ENCODE measurements around the gene SPATA13. TPM values are rescaled to one million over a fixed set of nuclear protein-coding genes. Genes with fewer than 3 reads are reported as not detected.
"Not testable (repeated sequence)": the region's sequence is repeated elsewhere in the genome, so short reads cannot be mapped to it uniquely, and the experiment has no call there.

SPATA13 gene
- total RNA-seq, 2 experiments from 2014 or later, result 68.4 to 72.6 TPM

GRCh38 chr13:24214528-24214927, 54.0 kb downstream of the SPATA13 start:
- POLR2A ChIA-PET, result no interaction called here
- DNase-seq, result no peak
- CTCF ChIA-PET, result interaction anchor here (1.2 to 2.6 kb wide), 2 partner anchors 161 to 194 kb away, joined by 3 to 6 read pairs; no protein-coding TSS in a partner anchor
- Mint-ChIP-seq H3K9me3 (no peaks in the 10 kb centered on the region), H3K27ac (no peak overlapping the region), H3K4me1 (peaks cover 31% of the 10 kb centered on the region), H3K4me3 (no peak overlapping the region), H3K36me3 (ENCODE audit: low read depth) (peaks cover 5% of the 10 kb centered on the region), H3K27me3 (no peaks in the 10 kb centered on the region)

- no peak overlapping the region for H3K4me3 Mint-ChIP-seq
- ChIA-PET CTCF (interaction anchor here (1.4 to 2.6 kb wide), 2 partner anchors 148 to 194 kb away, joined by 3 to 6 read pairs; no protein-coding TSS in a partner anchor), POLR2A (no interaction called here)
- DNase-seq, result no peak
- no peaks in the 10 kb centered on the region for H3K9me3 Mint-ChIP-seq
- no peak overlapping the region for H3K27ac Mint-ChIP-seq
- H3K36me3 Mint-ChIP-seq (ENCODE audit: low read depth), result peaks cover 5% of the 10 kb centered on the region
- peaks cover 34% of the 10 kb centered on the region for H3K4me1 Mint-ChIP-seq
- H3K27me3 Mint-ChIP-seq, result no peaks in the 10 kb centered on the region
Measured at GRCh38 chr13:24215126-24215525, 54.6 kb downstream of the SPATA13 start.

- POLR2A ChIA-PET, result no interaction called here
- CTCF ChIA-PET, result interaction anchor here (1.4 to 2.6 kb wide), 2 partner anchors 148 to 195 kb away, joined by 3 to 6 read pairs; no protein-coding TSS in a partner anchor
- Mint-ChIP-seq H3K4me1 (peaks cover 34% of the 10 kb centered on the region), H3K36me3 (ENCODE audit: low read depth) (peaks cover 5% of the 10 kb centered on the region), H3K4me3 (no peak overlapping the region), H3K27me3 (no peaks in the 10 kb centered on the region), H3K9me3 (no peaks in the 10 kb centered on the region), H3K27ac (no peak overlapping the region)
- no peak for DNase-seq
Measured at GRCh38 chr13:24215732-24216131, 55.2 kb downstream of the SPATA13 start.

GRCh38 chr13:24216176-24216575, 55.7 kb downstream of the SPATA13 start:
- Mint-ChIP-seq H3K4me3 (no peak overlapping the region), H3K27me3 (no peaks in the 10 kb centered on the region), H3K36me3 (ENCODE audit: low read depth) (peaks cover 5% of the 10 kb centered on the region), H3K27ac (peak overlapping the region; percentile 14), H3K9me3 (no peaks in the 10 kb centered on the region), H3K4me1 (peaks cover 34% of the 10 kb centered on the region)
- POLR2A ChIA-PET, result no interaction called here
- no peak for DNase-seq
- CTCF ChIA-PET, result interaction anchor here (1.4 to 2.6 kb wide), 2 partner anchors 149 to 195 kb away, joined by 3 to 6 read pairs; no protein-coding TSS in a partner anchor

- Mint-ChIP-seq H3K27ac (peak overlapping the region; percentile 21), H3K4me1 (peaks cover 34% of the 10 kb centered on the region)
- DNase-seq; H3K4me3 Mint-ChIP-seq; H3K36me3 Mint-ChIP-seq (ENCODE audit: low read depth); H3K9me3 Mint-ChIP-seq; H3K27me3 Mint-ChIP-seq; POLR2A ChIA-PET: not testable (repeated sequence)
- CTCF ChIA-PET, result interaction anchor here (2.6 kb wide), 1 partner anchor 196 kb away, joined by 6 read pairs; no protein-coding TSS in a partner anchor
Measured at GRCh38 chr13:24216779-24217178, 56.3 kb downstream of the SPATA13 start.

- ChIA-PET POLR2A (no interaction called here), CTCF (interaction anchor here (0.6 to 2.0 kb wide), 7 partner anchors 14 to 198 kb away, joined by 3 to 7 read pairs (median 4); no protein-coding TSS in a partner anchor)
- H3K4me1 Mint-ChIP-seq, result peaks cover 33% of the 10 kb centered on the region
- peak; percentile 21 for DNase-seq
- no peak overlapping the region for H3K4me3 Mint-ChIP-seq
- H3K27me3 Mint-ChIP-seq, result no peaks in the 10 kb centered on the region
- peaks cover 5% of the 10 kb centered on the region for H3K36me3 Mint-ChIP-seq (ENCODE audit: low read depth)
- peak overlapping the region; percentile 27 for H3K27ac Mint-ChIP-seq
- H3K9me3 Mint-ChIP-seq, result no peaks in the 10 kb centered on the region
Measured at GRCh38 chr13:24217601-24218281, 57.2 kb downstream of the SPATA13 start.

- Mint-ChIP-seq H3K4me1 (peaks cover 31% of the 10 kb centered on the region), H3K4me3 (no peak overlapping the region), H3K36me3 (ENCODE audit: low read depth) (peaks cover 5% of the 10 kb centered on the region), H3K9me3 (no peaks in the 10 kb centered on the region), H3K27me3 (no peaks in the 10 kb centered on the region), H3K27ac (no peak overlapping the region)
- POLR2A ChIA-PET, result no interaction called here
- DNase-seq, result no peak
- CTCF ChIA-PET, result interaction anchor here (0.6 to 2.0 kb wide), 7 partner anchors 15 to 198 kb away, joined by 3 to 7 read pairs (median 4); no protein-coding TSS in a partner anchor
Measured at GRCh38 chr13:24218338-24218737, 57.8 kb downstream of the SPATA13 start.

- POLR2A ChIA-PET, result no interaction called here
Measured at GRCh38 chr13:24218977-24219376, 58.5 kb downstream of the SPATA13 start.

GRCh38 chr13:24220086-24220703, 59.7 kb downstream of the SPATA13 start:
- Mint-ChIP-seq H3K4me1 (peaks cover 47% of the 10 kb centered on the region), H3K27ac (no peak overlapping the region), H3K4me3 (no peak overlapping the region), H3K36me3 (ENCODE audit: low read depth) (peaks cover 5% of the 10 kb centered on the region), H3K27me3 (no peaks in the 10 kb centered on the region), H3K9me3 (no peaks in the 10 kb centered on the region)
- POLR2A ChIA-PET, result no interaction called here
- CTCF ChIA-PET, result interaction anchor here (0.6 to 2.4 kb wide), 6 partner anchors 8 to 512 kb away, joined by 3 to 13 read pairs (median 5); no protein-coding TSS in a partner anchor
- peak; percentile 77 for DNase-seq

More at GRCh38 chr13:24218977-24219376, 58.5 kb downstream of the SPATA13 start:
- no peaks in the 10 kb centered on the region for H3K9me3 Mint-ChIP-seq
- H3K4me3 Mint-ChIP-seq, result no peak overlapping the region
- no peak for DNase-seq
- H3K27ac Mint-ChIP-seq, result no peak overlapping the region
- no peaks in the 10 kb centered on the region for H3K27me3 Mint-ChIP-seq
- CTCF ChIA-PET, result interaction anchor here (0.8 to 2.4 kb wide), 6 partner anchors 10 to 199 kb away, joined by 3 to 13 read pairs (median 6); no protein-coding TSS in a partner anchor
- H3K36me3 Mint-ChIP-seq (ENCODE audit: low read depth), result peaks cover 5% of the 10 kb centered on the region
- H3K4me1 Mint-ChIP-seq, result peaks cover 35% of the 10 kb centered on the region

GRCh38 chr13:24221007-24221406, 60.5 kb downstream of the SPATA13 start:
- ChIA-PET POLR2A (no interaction called here), CTCF (interaction anchor here (0.6 to 2.4 kb wide), 4 partner anchors 8 to 513 kb away, joined by 3 to 13 read pairs (median 6); no protein-coding TSS in a partner anchor)
- no peak overlapping the region for H3K27ac Mint-ChIP-seq
- H3K4me3 Mint-ChIP-seq, result no peak overlapping the region
- DNase-seq, result no peak
- H3K4me1 Mint-ChIP-seq, result peaks cover 52% of the 10 kb centered on the region
- H3K36me3 Mint-ChIP-seq (ENCODE audit: low read depth), result peaks cover 5% of the 10 kb centered on the region
- no peaks in the 10 kb centered on the region for H3K9me3 Mint-ChIP-seq
- no peaks in the 10 kb centered on the region for H3K27me3 Mint-ChIP-seq

- peaks cover 35% of the 10 kb centered on the region for H3K4me1 Mint-ChIP-seq
- H3K27me3 Mint-ChIP-seq, result no peaks in the 10 kb centered on the region
- no peak overlapping the region for H3K27ac Mint-ChIP-seq
- ChIA-PET POLR2A (no interaction called here), CTCF (interaction anchor here (1.0 kb wide), 1 partner anchor 32 kb away, joined by 3 read pairs; no protein-coding TSS in a partner anchor)
- H3K36me3 Mint-ChIP-seq (ENCODE audit: low read depth), result no peaks in the 10 kb centered on the region
- DNase-seq, result no peak
- no peak overlapping the region for H3K4me3 Mint-ChIP-seq
- no peaks in the 10 kb centered on the region for H3K9me3 Mint-ChIP-seq
Measured at GRCh38 chr13:24222756-24223155, 62.2 kb downstream of the SPATA13 start.

- Mint-ChIP-seq H3K27me3 (no peaks in the 10 kb centered on the region), H3K36me3 (ENCODE audit: low read depth) (no peaks in the 10 kb centered on the region), H3K4me3 (peak overlapping the region; percentile 27), H3K9me3 (no peaks in the 10 kb centered on the region), H3K4me1 (peaks cover 26% of the 10 kb centered on the region), H3K27ac (peak overlapping the region; percentile 81)
- ChIA-PET POLR2A (no interaction called here), CTCF (interaction anchor here (1.0 to 2.0 kb wide), 2 partner anchors 31 to 203 kb away, joined by 3 to 5 read pairs; no protein-coding TSS in a partner anchor)
- no peak for DNase-seq
Measured at GRCh38 chr13:24223341-24224231, 63.1 kb downstream of the SPATA13 start.
